ENCODE measurements around the gene EYA4.

EYA4 gene

GRCh38 chr6:133456439-133456838 is 215.3 kb downstream of the EYA4 start:
- no peak for DNase-seq (ENCODE audit: low read depth in 3 of 3)

DNA sequence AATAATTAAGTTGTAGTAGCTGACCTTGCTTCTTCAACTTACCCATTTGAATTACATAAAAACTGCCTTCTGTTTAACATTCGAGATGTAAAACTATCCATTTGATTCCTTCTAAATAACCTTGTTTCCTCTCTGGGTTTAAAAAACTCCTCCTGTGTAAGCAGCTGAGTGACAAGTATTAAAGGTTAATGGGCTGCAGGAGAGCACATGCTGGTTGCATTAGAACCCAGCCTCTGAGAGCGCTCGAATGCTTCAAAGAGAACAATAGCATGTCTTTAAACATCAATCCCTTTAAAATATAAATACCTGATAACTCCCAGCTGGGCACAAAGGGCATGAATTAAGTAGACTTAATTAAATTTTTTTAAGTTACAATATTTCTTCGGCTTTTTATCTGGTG is 215.8 kb downstream of the EYA4 start:
- DNase-seq (ENCODE audit: low read depth in 3 of 3): no peak

DNA sequence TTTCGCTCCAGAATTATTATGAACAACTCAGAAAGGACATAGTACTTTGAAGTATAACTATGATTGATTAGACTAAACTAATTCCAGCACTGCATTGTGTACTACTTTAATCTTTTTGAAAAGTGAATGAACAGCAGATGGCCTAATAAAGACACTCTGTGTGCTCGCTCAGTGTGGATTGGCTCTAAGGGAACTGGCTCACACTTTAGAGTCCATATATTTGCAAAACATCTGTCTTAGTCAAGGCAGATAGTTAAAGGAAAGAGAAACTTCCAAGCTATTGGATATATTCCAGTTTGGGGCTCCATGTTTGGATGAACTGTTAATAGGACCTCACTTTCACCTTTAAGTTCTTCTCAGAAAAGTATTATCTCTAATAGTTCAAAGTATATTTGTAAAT is 218.9 kb downstream of the EYA4 start:
- DNase-seq (ENCODE audit: low read depth in 3 of 3): no peak

GRCh38 chr6:133463790-133464189 is 222.6 kb downstream of the EYA4 start:
- DNase-seq (ENCODE audit: low read depth in 3 of 3): no peak

DNA sequence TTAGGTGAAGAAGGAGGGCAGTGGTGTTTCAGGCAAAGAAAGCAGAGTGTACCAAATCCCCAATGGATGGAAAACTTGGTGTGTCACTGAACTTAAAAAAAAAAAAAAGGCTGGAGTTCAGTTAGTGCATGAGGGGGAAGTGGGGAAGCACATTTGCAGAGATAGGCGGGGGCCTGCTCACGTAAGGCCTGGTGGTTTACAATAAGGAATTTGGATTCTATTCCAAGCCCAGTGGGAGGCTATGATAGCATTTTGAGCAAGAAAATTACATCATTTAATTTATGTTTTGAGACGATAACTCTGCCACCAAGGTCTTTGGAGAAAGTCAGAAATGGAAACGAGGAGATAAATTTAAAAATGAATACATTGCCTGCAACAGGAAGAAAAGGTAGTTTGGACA is 225.5 kb downstream of the EYA4 start:
- no peak for DNase-seq (ENCODE audit: low read depth in 3 of 3)

GRCh38 chr6:133467231-133467981 is 226.2 kb downstream of the EYA4 start:
- DNase-seq (ENCODE audit: low read depth in 3 of 3): no peak

- DNase-seq (ENCODE audit: low read depth in 3 of 3): no peak
These were observed 226.8 kb downstream of the EYA4 start for GRCh38 chr6:133467982-133468380.

DNA sequence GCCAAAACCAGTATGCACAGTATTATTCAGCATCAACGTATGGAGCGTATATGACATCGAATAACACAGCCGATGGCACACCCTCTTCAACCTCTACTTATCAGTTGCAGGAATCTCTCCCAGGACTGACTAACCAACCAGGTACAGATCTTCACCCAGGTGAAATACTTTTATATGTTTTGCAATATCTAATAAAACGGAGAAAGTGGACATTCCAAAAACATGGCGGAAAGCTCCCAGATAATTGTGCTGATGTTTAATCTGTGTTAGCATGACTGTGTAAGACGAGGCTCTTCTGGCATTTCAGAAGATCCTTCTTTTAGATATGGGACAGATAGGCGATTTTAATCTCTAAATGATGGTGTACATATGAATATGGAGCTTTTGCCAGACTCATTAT is 227.4 kb downstream of the EYA4 start:
- no peak for DNase-seq (ENCODE audit: low read depth in 3 of 3)

- no peak for DNase-seq (ENCODE audit: low read depth in 3 of 3)
These were observed 233.4 kb downstream of the EYA4 start for GRCh38 chr6:133474516-133474915.

DNA sequence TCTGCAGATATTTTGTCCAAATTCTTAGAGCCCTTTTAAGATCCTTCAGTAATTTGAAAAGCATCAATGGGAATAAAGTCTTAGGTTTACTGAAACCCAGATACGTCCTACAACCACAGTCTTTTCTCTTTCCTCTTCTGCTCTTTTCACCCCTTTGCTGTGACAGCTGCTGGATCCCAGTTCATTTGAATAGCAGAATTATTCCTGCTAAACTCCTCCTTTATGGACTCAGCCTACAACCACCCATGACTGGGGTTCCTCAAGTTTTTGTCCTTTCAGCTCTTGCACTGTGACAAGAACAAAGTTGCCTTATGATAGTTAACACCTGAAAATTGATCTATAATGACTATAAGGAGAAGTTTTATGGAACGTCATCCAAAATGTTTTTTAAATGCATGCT is 237.5 kb downstream of the EYA4 start:
- no peak for DNase-seq (ENCODE audit: low read depth in 3 of 3)

DNA sequence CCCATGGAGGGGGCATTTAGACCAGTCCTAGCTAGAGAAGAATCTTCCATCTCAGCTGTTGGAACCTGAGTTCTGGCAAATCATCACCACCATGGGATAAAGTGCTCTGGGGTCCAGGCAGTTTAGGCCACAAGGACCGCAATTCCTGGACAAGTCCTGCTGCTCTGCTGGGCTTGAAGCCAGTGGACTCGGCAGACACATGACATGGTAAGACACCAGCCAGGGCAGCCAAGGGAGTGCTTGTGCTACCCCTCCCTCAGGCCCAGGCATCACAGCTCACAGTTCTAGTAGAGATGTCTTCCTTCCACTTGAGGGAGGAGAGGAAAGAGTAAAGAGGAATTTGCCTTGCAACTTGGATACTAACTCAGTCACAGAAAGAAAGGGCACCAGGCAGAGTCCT is 246.0 kb downstream of the EYA4 start:
- no peak for DNase-seq (ENCODE audit: low read depth in 3 of 3)

- no peak for DNase-seq (ENCODE audit: low read depth in 3 of 3)
These were observed 254.2 kb downstream of the EYA4 start for GRCh38 chr6:133495205-133495903.

GRCh38 chr6:133499662-133500061 is 258.5 kb downstream of the EYA4 start:
- DNase-seq (ENCODE audit: low read depth in 3 of 3): no peak

DNA sequence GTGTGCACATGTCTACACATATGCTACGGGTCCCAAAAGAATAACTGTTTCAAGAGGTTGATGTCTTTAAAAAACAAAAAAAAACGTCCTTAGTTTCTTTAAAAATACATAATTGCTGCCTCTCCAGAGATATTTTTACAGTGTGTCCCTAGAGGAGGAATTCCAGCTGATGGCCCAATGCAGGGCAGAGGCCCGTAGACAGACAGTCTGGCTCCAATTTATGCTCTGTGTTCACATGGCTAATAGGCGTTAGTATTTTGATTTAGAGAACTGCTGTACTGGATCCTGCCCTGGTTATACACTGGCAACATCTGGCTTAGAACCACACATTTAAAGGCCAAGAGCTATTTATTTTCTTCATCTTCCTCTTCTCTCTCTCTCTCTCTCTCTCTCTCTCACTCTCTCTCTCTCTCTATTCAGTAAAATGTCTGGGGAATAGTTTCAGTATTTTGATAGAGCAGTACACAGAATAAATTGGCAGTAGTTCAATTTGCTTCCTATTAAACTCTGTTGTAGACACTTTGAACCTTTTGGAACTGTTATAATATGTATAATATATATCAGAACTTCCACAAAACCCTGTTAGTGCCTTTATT is 260.6 kb downstream of the EYA4 start:
- no peak for DNase-seq (ENCODE audit: low read depth in 3 of 3)

DNA sequence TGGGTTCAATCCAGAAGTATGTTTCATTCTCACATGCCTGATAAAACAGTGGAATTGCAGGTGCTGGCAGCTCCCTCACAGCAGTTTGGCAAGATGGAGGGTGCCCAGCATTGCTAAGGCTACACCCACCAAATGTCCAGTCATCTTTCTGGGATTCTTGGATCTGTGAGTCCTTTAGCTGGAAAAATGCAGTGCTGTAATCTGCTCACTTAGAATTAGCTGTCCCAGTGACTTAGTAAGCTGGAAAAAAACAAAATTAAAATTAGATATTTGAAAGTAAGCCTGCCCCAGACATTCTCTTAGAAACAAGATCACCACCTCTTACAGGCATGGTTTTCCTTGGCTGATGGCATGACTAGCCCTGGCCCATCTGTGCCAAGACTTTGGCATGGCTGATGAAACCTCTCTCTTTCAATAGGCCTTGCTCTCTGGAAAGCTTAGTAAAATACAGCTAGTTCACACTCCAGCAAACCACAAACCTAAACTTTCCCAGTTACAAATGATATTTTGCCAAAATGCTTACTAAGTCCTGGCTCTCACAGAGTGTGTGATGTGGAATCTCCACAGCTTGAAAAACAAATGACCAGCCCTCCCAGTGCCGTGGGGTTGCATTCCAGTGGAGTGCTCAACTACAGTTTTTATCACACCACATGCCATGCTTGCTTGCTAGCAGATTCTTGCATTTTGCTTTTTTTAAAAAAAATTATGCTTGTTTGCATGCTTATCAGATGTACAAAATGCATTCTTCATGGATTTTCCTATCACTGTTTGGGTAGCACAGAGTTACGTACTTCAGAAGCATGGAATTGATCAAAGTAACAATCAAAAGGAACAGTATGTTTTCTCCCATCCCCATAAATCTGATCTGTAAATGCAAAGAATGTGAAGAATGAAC is 261.5 kb downstream of the EYA4 start:
- DNase-seq (ENCODE audit: low read depth in 3 of 3): no peak

GRCh38 chr6:133503336-133503729 is 262.2 kb downstream of the EYA4 start:
- DNase-seq (ENCODE audit: low read depth in 3 of 3): no peak

- DNase-seq (ENCODE audit: low read depth in 3 of 3): no peak
These were observed 263.0 kb downstream of the EYA4 start for GRCh38 chr6:133504158-133504557.

DNA sequence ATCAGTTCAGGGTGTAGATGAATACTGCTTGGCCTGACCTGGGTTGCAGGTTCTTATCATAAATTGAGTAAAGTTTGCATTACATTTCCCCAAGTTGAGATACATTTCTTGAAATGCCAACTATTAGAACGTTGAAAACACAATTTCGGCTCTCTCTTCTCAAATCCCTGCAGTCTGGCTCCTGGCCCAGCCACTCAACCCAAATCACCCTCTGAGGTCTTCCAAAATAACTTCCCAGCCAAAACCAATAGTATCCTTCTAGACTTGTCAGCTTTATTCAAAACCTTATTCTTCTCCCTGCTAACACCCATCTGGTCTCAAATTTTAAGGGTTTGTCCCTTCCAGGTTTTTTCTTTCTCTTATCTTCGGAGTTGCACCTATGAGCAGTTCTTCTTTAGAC is 263.6 kb downstream of the EYA4 start:
- no peak for DNase-seq (ENCODE audit: low read depth in 3 of 3)

GRCh38 chr6:133505681-133506080 is 264.5 kb downstream of the EYA4 start:
- DNase-seq (ENCODE audit: low read depth in 3 of 3): no peak

DNA sequence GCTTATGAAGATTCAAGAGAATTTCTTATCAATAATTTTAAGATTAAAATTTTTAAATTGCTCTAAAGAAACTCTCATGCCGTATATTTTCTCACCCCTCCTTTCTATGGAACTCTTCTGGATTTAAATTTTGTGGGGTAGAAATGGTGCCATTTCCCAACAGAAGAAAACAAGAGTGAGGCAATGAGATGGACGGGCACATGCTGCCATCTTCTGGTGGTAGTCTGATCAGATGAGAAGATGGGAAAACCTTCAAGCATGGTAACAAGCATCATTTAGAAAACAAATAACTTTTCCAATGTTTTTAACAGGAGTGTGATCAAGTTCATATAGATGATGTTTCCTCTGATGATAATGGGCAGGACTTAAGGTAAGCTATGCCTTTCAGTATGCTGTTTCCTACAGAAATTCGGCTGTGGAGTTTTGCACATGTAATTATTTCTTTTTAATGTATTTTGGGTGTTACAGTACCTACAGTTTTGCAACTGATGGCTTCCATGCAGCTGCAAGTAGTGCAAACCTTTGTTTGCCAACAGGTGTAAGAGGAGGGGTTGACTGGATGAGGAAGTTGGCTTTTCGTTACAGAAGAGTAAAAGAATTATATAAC is 271.4 kb downstream of the EYA4 start:
- peak; percentile 1 to 7 (median 4) for DNase-seq (ENCODE audit: low read depth in 3 of 3)

DNA sequence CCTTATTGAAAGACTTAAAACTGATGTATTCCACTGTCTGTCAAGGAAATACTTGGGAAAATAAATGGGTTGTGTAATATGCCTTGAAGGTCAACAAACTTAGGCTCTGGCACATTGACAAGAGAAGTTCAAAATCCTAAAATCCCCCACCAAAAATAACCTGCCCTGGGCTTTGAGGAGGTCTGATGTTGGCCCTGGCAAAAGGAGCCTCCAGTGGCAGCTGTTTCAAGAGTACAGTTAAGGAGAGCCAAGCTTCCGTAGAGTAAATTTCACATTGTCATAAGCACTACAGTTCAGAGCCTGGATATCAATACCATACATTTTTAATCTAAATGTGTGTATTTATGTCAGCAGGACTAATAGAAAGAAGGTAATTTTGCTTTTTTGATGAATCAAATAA is 282.7 kb downstream of the EYA4 start:
- DNase-seq (ENCODE audit: low read depth in 3 of 3): no peak

DNA sequence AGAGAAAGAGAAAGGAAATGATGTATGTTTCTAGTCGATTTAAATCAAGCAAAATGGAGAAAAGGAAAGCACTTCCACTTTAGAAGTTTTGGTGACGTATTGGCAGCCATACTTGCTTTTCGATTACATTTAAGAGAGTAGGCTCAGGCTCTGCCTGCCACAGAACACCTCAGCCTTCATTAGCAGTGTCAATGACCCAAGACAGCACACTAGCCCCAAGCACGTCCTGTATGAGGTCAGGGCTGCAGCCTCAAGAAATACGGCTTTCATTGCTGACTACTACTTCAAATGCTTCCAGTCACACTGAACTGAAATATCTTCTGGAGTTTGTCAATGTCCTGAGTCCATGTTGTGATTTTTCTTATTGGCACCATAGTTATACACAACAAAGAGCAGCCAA is 285.3 kb downstream of the EYA4 start:
- DNase-seq (ENCODE audit: low read depth in 3 of 3): no peak

Measured in stimulated activated CD4-positive, alpha-beta T cell treated with anti-CD3 and anti-CD28 coated beads, TNF-alpha, amount 100 ng/mL, for 48 hours (primary cell).